H1 (cell line): ENCODE data around the gene CIB4. TPM values are rescaled to one million over a fixed set of nuclear protein-coding genes. Genes with fewer than 3 reads are reported as not detected.
A peak's percentile ranks its signal among the peaks of the same experiment; 100 is the strongest.

Experiments
- CTCF ChIA-PET: fragments of 300-600 bp; sonication (Branson Sonifier 250); formaldehyde crosslinking; loops from one replicate; lab custom pipeline; 2021; ENCODE audit not compliant: partially characterized antibody; lab: Charles Lee
- POLR2A ChIA-PET: fragments of 300-600 bp; sonication (Branson Sonifier 250); formaldehyde crosslinking; loops from one replicate; lab custom pipeline; 2021; ENCODE audit warnings: inconsistent platforms; ENCODE audit not compliant: partially characterized antibody; lab: Charles Lee
- DNase-seq, 2 experiments: peaks; one replicate each; pipeline versions ENCODE4 v3.0.0 to v3.0.0-alpha.2; 2010 to 2022; ENCODE audit warnings: low spot score in 2 of 2, low read depth in 1 of 2, mixed read lengths in 1 of 2
- FAIRE-seq: peaks from 2 replicates; lab custom pipeline; 2011; peaks lifted over from hg19 to GRCh38; lab: Jason Lieb, UNC
- H2AFZ ChIP-seq: 2 replicates; pipeline ENCODE4 v1.8.1; 2012; ENCODE audit warnings: low read length, inconsistent platforms
- H2AK5ac ChIP-seq: 2 replicates; pipeline ENCODE4 v1.6.1; 2013; ENCODE audit warnings: low read depth, low read length
- H2BK120ac ChIP-seq: replicated peaks from 2 replicates; pipeline ENCODE3; 2013; ENCODE audit warnings: low read depth, low read length, inconsistent platforms
- H2BK12ac ChIP-seq: 2 replicates; pipeline ENCODE4 v1.6.1; 2013; ENCODE audit warnings: low read depth, low read length
- H2BK15ac ChIP-seq: 2 replicates; pipeline ENCODE4 v1.6.1; 2013; ENCODE audit warnings: low read length
- H2BK20ac ChIP-seq: 2 replicates; pipeline ENCODE4 v1.6.1; 2013; ENCODE audit warnings: low read length
- H2BK5ac ChIP-seq: 2 replicates; pipeline ENCODE4 v1.6.1; 2013; ENCODE audit warnings: low read depth, low read length
- H3K14ac ChIP-seq: 2 replicates; pipeline ENCODE4 v1.6.1; 2013; ENCODE audit warnings: inconsistent platforms; ENCODE audit not compliant: insufficient read length
- H3K18ac ChIP-seq: 2 replicates; pipeline ENCODE4 v1.6.1; 2013; ENCODE audit warnings: low read length; ENCODE audit errors: extremely low read depth
- H3K23ac ChIP-seq: 2 replicates; pipeline ENCODE4 v1.6.1; 2013; ENCODE audit warnings: inconsistent platforms; ENCODE audit not compliant: insufficient read length
- H3K23me2 ChIP-seq: 2 replicates; pipeline ENCODE4 v1.6.1; 2013; ENCODE audit warnings: low read depth, low read length
- H3K27ac ChIP-seq: 2 replicates; pipeline ENCODE4 v1.6.1; 2011; ENCODE audit warnings: low read depth, low read length, inconsistent platforms
- H3K27me3 ChIP-seq, 4 experiments: replicated peaks in 1 of 4; 1 replicate in 1 of 4; 2 replicates in 3 of 4; pipeline versions ENCODE4 v1.6.1 to v1.8.1; 2011 to 2013; ENCODE audit warnings: low read length in 3 of 4, mild to moderate bottlenecking in 3 of 4, inconsistent platforms in 2 of 4, mixed read lengths in 2 of 4, moderate library complexity in 1 of 4; ENCODE audit not compliant: control insufficient read depth in 3 of 4, insufficient read depth in 3 of 4; ENCODE audit errors: extremely low read depth in 1 of 4
- H3K36me3 ChIP-seq, 4 experiments: 2 replicates each; pipeline versions ENCODE4 v1.6.1 to v1.8.1; 2011 to 2013; ENCODE audit warnings: mild to moderate bottlenecking in 4 of 4, low read length in 3 of 4, moderate library complexity in 2 of 4, control low read depth in 1 of 4, inconsistent platforms in 1 of 4; ENCODE audit not compliant: insufficient read depth in 4 of 4, control insufficient read depth in 2 of 4
- H3K4ac ChIP-seq: replicated peaks from 2 replicates; pipeline ENCODE3; 2013; ENCODE audit warnings: low read length, low read depth, mixed read lengths, inconsistent platforms; ENCODE audit not compliant: insufficient read length
- H3K4me1 ChIP-seq, 4 experiments: replicated peaks in 1 of 4; 1 replicate in 1 of 4; 2 replicates in 3 of 4; pipeline versions ENCODE4 v1.6.1 to v1.8.1; 2011 to 2013; ENCODE audit warnings: low read length in 3 of 4, inconsistent platforms in 2 of 4, mixed read lengths in 1 of 4; ENCODE audit not compliant: insufficient read depth in 4 of 4, control insufficient read depth in 3 of 4
- H3K4me2 ChIP-seq, 2 experiments: 2 replicates each; pipeline versions ENCODE4 v1.6.1 to v1.8.1; 2011 to 2013; ENCODE audit warnings: low read depth in 2 of 2, low read length in 2 of 2, control low read depth in 1 of 2, inconsistent platforms in 1 of 2, mild to moderate bottlenecking in 1 of 2; ENCODE audit not compliant: insufficient read depth in 1 of 2
- H3K4me3 ChIP-seq, 4 experiments: fragments of 200-600, 300-600 bp in 1 of 4; sonication (generic), shearing (Covaris generic), sonication (Bioruptor Twin) in 1 of 4; 2 replicates each; pipeline versions ENCODE4 v1.5.1 to v1.8.1; 2011 to 2016; ENCODE audit warnings: low read length in 4 of 4, low read depth in 3 of 4, control low read depth in 2 of 4, inconsistent platforms in 2 of 4, mild to moderate bottlenecking in 2 of 4, mixed read lengths in 1 of 4, moderate library complexity in 1 of 4; ENCODE audit not compliant: insufficient read depth in 2 of 4; ENCODE audit errors: extremely low read depth in 1 of 4
- H3K56ac ChIP-seq: replicated peaks from 2 replicates; pipeline ENCODE3; 2013; ENCODE audit warnings: low read depth, mild to moderate bottlenecking, mixed read lengths, low read length, inconsistent platforms; ENCODE audit not compliant: insufficient read length
- H3K79me1 ChIP-seq: 2 replicates; pipeline ENCODE4 v1.6.1; 2013; ENCODE audit warnings: low read depth, low read length, control low read depth
- H3K79me2 ChIP-seq, 2 experiments: 2 replicates each; pipeline versions ENCODE4 v1.6.1 to v1.8.1; 2012 to 2013; ENCODE audit warnings: low read length in 2 of 2, mild to moderate bottlenecking in 2 of 2, inconsistent platforms in 1 of 2; ENCODE audit not compliant: insufficient read depth in 2 of 2, control insufficient read depth in 1 of 2
- H3K9ac ChIP-seq, 4 experiments: replicated peaks in 1 of 4; 1 replicate in 1 of 4; 2 replicates in 3 of 4; pipeline versions ENCODE4 v1.6.1 to v1.8.1; 2011 to 2013; ENCODE audit warnings: low read depth in 3 of 4, low read length in 3 of 4, control low read depth in 2 of 4, mild to moderate bottlenecking in 2 of 4, moderate library complexity in 2 of 4, inconsistent platforms in 1 of 4; ENCODE audit errors: extremely low read depth in 1 of 4
- H3K9me3 ChIP-seq, 2 experiments: 2 replicates each; pipeline versions ENCODE4 v1.6.1 to v1.8.1; 2012 to 2013; ENCODE audit warnings: mild to moderate bottlenecking in 2 of 2, moderate library complexity in 2 of 2, control low read depth in 1 of 2, inconsistent platforms in 1 of 2, low read depth in 1 of 2, low read length in 1 of 2, mixed read lengths in 1 of 2; ENCODE audit not compliant: insufficient read depth in 2 of 2
- H4K20me1 ChIP-seq, 2 experiments: replicated peaks in 1 of 2; 2 replicates each; pipeline versions ENCODE3 to v1.8.1; 2011 to 2013; ENCODE audit warnings: inconsistent platforms in 2 of 2, low read length in 2 of 2, mild to moderate bottlenecking in 1 of 2; ENCODE audit not compliant: insufficient read depth in 2 of 2, control insufficient read depth in 1 of 2
- H4K5ac ChIP-seq: 2 replicates; pipeline ENCODE4 v1.6.1; 2013; ENCODE audit warnings: low read length, low read depth, mixed read lengths, inconsistent platforms; ENCODE audit not compliant: insufficient read length
- H4K8ac ChIP-seq: 2 replicates; pipeline ENCODE4 v1.8.0; 2013; ENCODE audit warnings: mild to moderate bottlenecking, moderate library complexity, low read length, inconsistent platforms; ENCODE audit not compliant: insufficient read depth; ENCODE audit errors: extremely low read depth
- H4K91ac ChIP-seq: replicated peaks from 2 replicates; pipeline ENCODE3; 2013; ENCODE audit warnings: low read length, mixed read lengths, inconsistent platforms; ENCODE audit not compliant: insufficient read length
- WGBS, 2 experiments: shearing (Covaris generic) in 1 of 2; methylation state at CpG; one replicate each; pipeline versions ENCODE4 v1.1.6 to v1.1.7; 2013 to 2015; ENCODE audit warnings: low lambda C conversion rate in 2 of 2, mixed read lengths in 2 of 2, inconsistent platforms in 1 of 2, low coverage in 1 of 2, missing lambda C conversion rate in 1 of 2; ENCODE audit not compliant: insufficient replicate concordance in 2 of 2, insufficient coverage in 1 of 2, insufficient read length in 1 of 2; ENCODE audit errors: extremely low coverage in 1 of 2, missing lambda C conversion rate in 1 of 2; 5-methylcytosine and 5-hydroxymethylcytosine counted together
- polyA plus RNA-seq, 7 experiments: library from polyadenylated mRNA; depleted of rRNA in 3 of 7; stranded (reverse) in 5 of 7; unstranded in 2 of 7; fragments of >200 nt in 5 of 7; fragments of 200-250 nt in 2 of 7; gene quantifications; 1 replicate in 5 of 7; 2 replicates in 1 of 7; 4 replicates in 1 of 7; pipeline versions ENCODE4 v1.2.1 to v1.2.3, GENCODE V29; 2011 to 2013; ENCODE audit warnings: missing spikeins in 2 of 7, mixed read lengths in 2 of 7
- total RNA-seq: library from RNA; stranded (reverse); fragmentation: NEBNext Ultra II Directional; extraction: Animal tissue kit (Norgen Biotek cat#: 25700); gene quantifications from 2 replicates; pipeline ENCODE4 v1.2.1, GENCODE V29; 2021

Gene CIB4
- total and polyA plus RNA-seq, 2 of the 8 experiments (the other 6 are each of a cell fraction or from before 2014, with no cell fraction given): not detected

GRCh38 chr2:26556309-26557243, 84.6 kb downstream of the CIB4 start:
- Histone ChIP-seq H4K20me1 (no peaks in the 10 kb centered on the region), H3K18ac (no peak overlapping the region; the same call in 1 of the 2 replicates), H3K23ac (no peak overlapping the region), H3K79me1 (no peaks in the 10 kb centered on the region; the same call in 1 of the 2 replicates), H4K91ac (no peak overlapping the region), H3K9ac (no peak overlapping the region), H3K27ac (no peak overlapping the region), H3K23me2 (no peaks in the 10 kb centered on the region), H2BK120ac (no peak overlapping the region), H3K79me2 (no peaks in the 10 kb centered on the region), H4K8ac (peak overlapping the region; percentile 1; the same call in 1 of the 2 replicates), H3K14ac (no peak overlapping the region), H3K56ac (no peak overlapping the region), H3K27me3 (peaks cover 0 to 7% (median 3%) of the 10 kb centered on the region in 4 experiments; a peak in 3 of 7 replicates), H4K5ac (no peak overlapping the region), H3K4me2 (no peak overlapping the region), H2AK5ac (no peak overlapping the region), H2BK12ac (0 out of 2 replicates have a peak overlapping the region, but pooled peaks have one; percentile 60), H2BK20ac (no peak overlapping the region), H3K36me3 (no peaks in the 10 kb centered on the region), H3K4me1 (peaks cover 0 to 19% (median 9%) of the 10 kb centered on the region in 4 experiments; a peak in 6 of 7 replicates), H2BK5ac (no peak overlapping the region), H3K4me3 (no peak overlapping the region), H3K4ac (no peak overlapping the region), H2BK15ac (no peak overlapping the region), H2AFZ (no peak overlapping the region), H3K9me3 (no peaks in the 10 kb centered on the region)
- POLR2A ChIA-PET: no interaction called here
- no peak for DNase-seq
- CTCF ChIA-PET: interaction anchor here (1.0 to 11.9 kb wide), 12 partner anchors 13 to 192 kb away, joined by 3 to 159 read pairs (median 6); no protein-coding TSS in a partner anchor
- 92% methylated on average over 15 of the region's 15 CpGs; no CpG with 5 or more reads in 1 of the 2 experiments for WGBS, 2 experiments
- no peak for FAIRE-seq
